GM18508 (cell line): ENCODE data around the gene KCNJ1.

Source experiments
- ATAC-seq: cut with Tn5 transposase; IDR thresholded peaks from one replicate; pipeline ENCODE4 v1.9.1; 2021; ENCODE audit warnings: moderate number of reproducible peaks; ENCODE audit not compliant: insufficient read depth, unreplicated experiment

KCNJ1 gene

DNA sequence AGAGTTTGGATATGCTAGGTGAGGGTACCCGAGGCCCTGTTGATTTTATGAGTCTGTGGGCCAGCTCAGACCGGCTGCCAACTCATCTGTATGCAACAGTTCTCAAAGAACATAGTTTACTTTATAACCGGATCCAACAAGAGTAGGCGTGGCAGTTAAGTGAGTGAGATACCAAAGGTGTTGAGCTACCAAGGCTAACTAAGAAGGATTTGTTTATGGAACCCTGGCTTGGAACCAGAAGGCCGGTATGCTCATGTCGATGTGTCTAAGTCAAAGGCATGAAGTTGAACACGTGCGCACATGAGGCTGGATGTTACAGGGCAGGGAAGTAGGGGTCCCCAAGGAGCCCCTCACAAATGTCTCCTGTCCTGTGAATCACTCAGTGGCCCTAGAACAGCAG lies at the start of gene KCNJ1:
Gene KCNJ1 (minus strand): TSS at position 20 of the 400 bp plus-strand sequence. CDS start 27,053 bp downstream, outside the sequence.
- no peak for ATAC-seq

DNA sequence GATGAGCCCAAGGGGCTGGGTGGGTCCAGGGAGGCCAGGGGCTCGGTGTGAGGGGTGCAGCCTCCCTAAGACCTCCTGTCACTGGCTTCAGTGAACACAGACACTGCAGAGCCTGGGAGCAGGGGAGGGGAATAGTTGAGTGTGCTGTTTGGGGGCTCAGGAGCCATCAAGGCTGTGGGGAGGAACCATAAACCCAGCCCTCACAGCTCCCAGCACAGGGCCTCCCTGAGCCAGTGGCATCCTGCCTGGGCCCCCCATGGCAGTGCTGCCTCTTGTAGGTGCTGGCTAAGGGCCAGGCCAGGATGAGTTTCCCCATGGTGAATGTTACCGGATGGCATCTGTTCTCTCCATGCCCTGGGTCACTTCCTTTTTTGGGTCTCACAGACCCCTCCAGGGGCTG lies 49.6 kb upstream of the KCNJ1 start:
- ATAC-seq: no peak

DNA sequence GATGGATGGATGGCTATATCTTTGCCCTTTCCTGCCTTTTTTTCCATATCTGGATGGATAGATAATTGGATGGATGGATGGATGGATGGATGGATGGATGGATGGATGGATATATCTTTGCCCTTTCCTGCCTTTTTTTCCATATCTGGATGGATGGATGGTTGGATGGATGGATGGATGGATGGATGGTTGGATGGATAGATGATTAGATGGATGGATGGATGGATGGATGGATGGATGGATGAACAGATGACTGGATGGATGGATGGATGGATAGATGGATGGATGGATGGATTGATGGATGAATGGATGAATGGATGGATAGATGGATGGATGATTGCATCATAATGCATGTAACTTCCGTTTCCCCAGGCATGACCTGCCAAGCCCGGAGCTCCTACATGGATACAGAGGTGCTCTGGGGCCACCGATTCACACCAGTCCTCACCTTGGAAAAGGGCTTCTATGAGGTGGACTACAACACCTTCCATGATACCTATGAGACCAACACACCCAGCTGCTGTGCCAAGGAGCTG lies 49.0 kb upstream of the KCNJ1 start:
- ATAC-seq: no peak

DNA sequence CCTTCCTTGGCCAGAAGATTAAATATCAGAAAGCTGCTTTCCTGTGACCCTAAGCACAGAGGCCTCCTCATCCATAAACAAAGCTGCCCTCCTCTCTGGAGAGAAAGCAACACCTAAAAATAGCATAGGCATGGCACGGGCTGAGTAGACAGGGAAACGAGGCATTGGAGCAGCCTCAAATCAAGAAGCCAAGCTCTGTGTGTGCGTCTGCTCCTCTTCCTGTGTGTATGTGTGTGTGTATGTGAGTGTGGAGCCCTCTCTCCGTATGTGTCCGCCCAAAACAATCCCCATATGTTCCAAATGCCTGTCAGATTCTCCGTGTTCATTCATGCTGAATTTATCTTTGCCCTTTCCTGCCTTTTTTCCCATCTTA lies 48.0 kb upstream of the KCNJ1 start:
- ATAC-seq: no peak

DNA sequence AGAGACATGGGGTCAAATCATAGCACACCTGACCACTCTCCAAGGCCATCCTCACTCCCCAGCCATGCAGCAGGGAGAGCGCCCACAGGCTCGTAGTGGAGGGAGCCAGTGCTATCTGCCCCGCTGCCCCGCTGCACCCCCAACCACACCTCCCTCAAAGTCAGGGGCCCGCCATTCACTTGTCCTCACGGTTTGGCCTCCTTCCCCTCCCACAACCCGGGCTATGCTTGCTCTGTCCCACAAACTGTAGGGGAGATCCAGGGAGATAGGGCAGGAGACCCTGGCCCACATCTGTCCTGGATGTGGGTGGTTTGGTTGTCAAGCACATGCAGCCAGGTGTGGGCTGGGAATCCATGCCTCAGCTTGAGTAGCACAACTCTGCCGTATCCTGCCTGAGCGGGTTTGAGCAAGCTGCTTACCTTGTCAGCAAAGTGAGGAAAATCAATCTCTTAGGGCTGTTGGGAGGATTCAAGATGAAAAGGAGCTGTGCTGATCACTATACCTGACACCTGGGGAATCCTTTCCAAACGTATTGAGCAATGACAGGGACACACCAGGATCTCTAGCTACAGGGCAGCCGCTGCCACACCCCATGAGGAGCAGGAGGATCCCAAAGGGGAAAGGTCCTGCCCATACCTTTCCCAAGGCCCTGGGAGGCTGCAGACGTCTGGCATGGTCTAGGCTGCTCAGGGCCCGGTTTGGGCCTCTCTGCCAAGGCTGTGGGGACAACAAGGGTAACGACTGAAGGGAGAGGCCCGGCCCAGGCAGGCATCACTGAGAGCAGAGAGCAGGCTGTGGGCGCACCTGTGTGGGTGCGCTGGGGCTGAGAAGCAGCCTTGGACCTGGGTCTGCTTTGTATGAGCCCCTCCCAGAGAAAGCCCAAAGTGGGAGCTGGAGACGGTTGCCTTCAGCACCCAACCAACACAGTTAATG lies 47.4 kb upstream of the KCNJ1 start:
- no peak for ATAC-seq

DNA sequence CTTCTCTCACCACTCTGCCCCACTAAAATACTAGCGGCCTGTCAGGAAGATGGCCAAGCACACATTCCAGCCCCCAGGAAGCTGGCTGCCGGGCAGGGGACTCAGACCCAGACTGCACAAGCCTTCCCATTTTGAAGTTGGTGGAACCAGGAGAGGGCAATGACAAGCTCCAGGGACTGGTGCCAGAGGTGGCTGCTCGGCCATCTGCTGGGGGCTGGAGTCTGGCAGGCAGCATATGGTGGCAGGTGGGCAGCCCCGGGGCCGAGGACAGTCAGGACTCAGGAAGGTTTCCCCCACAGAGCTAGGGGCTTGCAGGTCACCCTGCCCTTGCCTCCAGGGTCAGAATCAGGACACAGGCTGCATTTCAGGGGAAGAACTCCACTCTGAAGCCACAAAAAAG lies 46.7 kb upstream of the KCNJ1 start:
- ATAC-seq: no peak

DNA sequence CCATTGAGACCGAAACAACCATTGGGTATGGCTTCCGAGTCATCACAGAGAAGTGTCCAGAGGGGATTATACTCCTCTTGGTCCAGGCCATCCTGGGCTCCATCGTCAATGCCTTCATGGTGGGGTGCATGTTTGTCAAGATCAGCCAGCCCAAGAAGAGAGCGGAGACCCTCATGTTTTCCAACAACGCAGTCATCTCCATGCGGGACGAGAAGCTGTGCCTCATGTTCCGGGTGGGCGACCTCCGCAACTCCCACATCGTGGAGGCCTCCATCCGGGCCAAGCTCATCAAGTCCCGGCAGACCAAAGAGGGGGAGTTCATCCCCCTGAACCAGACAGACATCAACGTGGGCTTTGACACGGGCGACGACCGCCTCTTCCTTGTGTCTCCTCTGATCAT lies 44.6 kb upstream of the KCNJ1 start:
- no peak for ATAC-seq

DNA sequence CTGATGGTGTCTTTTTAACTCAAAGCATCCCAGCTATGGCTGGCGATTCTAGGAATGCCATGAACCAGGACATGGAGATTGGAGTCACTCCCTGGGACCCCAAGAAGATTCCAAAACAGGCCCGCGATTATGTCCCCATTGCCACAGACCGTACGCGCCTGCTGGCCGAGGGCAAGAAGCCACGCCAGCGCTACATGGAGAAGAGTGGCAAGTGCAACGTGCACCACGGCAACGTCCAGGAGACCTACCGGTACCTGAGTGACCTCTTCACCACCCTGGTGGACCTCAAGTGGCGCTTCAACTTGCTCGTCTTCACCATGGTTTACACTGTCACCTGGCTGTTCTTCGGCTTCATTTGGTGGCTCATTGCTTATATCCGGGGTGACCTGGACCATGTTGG lies 44.1 kb upstream of the KCNJ1 start:
- ATAC-seq: no peak

DNA sequence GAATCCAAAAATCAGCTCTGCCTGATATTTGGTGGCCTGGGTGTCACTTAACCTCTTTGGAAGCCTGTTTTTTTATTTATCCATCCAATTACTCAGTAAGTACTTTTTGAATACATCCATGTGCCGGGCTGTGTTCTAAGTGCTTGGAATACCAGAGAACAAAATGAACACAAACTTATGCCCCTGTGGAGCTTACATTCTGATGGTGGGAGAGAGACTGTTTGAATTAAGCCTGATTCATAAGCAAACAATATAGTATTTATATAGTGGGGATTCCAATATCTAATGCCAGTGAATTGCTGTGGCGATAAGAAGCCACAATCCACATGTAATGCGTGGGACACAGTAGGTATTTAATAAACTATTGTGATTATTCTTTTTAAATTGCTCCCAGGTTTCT lies 43.5 kb upstream of the KCNJ1 start:
- no peak for ATAC-seq

DNA sequence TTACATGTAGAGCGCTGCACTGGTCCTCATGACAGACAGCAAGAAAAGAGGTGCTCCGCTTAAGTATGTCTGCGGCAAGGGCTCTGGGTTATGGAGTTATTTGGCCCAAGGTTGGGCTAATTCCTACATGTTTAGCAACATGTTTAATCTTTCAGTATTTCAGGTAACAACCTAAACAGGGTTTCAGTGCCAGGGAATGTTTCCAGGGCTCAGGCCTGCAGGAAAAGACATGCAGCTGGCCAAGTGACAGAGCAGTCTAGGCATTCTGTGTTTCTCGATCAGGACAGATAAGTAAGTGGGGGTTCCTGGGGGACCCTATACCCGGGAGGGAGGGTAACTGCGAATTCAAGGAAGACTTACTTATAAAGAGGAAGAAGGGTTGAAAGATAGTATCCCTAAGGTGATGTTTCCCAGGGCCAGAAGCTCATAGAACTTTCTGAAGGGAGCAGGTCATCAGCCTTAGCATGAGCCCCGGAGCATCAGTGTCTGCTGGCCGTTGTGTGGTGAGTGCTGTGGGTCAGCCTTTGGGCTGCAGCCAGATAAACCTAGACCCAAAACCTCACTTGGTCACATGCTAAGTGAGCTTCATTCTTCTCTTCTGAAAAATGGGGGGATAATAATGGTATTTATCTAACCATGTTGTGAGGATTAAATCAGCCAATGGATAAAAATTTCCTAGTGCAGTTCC lies 42.5 kb upstream of the KCNJ1 start:
- no peak for ATAC-seq

DNA sequence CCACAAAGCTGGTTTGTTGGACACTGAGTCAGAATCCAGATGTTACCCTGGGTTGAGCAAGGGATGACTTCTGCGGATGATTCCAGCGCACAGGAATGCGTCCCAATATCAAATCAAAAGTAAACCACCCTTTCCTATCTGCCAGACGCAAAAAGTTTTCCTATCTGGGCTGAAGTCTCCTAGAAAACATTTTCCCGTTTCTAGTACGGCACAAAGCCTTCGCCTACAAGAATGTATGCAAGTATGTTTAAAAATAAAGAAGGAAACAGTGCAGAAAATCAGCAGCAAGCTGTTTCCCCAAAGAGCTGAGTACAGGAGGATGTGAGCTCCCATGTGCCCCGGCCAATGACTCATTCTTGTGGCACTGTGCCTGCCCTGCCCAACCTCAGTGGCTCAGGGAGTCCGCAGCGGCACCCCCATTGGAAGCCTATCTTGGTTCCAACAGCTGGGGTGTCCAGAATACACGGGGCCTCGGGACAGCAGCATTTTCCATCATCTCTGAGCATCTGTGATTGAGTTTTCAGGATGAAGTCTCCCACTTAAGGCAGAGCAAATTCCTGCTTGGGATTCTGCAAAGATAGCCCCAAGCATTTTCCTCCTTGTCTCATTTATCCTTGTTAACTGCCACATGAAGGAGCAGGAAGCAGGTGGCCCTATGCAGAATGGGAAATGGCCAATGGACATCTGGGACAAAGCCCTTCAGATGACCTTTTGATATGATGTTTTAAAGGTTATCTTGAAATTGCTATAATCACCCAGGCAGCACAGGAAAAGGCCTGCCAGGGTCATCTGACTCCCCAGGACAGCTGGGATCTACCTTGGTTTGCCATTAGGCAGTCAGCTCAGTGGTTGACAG lies 41.5 kb upstream of the KCNJ1 start:
- ATAC-seq: no peak

DNA sequence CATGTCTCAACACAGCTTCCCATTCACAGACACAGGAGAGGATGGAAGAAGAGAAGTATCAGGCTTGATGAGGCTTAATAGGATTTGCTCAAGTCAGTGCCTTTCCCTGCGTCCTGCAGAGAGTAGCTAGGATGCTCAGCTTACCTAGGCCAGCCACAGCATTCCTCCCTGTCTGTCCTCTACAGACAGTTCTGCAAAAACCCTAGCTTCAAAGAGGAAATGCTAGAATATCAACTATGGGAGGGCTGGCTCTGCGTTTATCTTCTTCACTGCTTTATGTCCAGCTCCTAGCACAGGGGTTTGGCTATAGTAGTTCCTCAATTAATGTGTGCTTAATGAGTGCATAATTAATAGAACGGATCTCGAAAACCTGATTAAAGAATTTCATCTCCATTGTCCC lies 40.5 kb upstream of the KCNJ1 start:
- no peak for ATAC-seq

DNA sequence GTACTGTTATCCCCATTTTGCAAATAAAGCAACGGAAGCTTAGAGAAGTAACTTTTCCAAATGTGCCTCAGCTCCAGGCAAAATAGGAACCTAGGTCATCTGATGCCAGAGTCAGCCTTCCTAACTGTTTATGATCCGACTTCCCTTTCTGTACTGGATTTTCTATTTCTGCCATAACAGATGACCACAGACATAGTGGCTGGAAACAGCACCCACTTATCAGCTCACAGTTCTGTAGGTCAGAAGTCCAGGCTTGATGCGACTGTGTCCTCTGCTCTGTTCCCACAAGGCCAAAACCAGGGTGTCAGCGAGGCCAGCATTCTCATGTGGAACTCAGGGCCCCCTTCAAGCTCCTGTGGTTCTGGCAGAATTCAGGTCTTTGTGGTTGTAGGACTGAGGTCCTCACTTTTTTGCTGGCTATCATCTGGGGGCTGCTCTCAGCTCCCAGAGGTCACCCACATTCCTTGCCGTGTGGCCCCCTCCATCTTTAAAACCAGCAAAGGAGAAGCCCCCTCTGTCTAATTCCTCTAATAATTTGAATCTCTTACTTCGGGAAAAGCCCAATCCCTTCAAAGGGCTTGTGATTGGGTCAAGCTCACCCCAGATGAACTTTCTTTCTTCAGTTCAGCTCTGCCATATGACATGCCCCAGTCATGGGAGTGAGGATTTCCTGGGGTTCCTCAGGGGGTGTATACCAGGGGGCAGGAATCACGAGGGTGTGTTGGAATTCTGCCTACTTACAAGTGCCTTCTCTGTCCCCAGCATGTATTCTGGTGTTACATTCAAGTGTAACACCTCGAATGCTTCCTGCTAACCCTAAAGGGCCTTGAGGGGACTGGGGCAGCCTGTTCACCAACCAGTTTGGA lies 39.3 kb upstream of the KCNJ1 start:
- ATAC-seq: no peak

DNA sequence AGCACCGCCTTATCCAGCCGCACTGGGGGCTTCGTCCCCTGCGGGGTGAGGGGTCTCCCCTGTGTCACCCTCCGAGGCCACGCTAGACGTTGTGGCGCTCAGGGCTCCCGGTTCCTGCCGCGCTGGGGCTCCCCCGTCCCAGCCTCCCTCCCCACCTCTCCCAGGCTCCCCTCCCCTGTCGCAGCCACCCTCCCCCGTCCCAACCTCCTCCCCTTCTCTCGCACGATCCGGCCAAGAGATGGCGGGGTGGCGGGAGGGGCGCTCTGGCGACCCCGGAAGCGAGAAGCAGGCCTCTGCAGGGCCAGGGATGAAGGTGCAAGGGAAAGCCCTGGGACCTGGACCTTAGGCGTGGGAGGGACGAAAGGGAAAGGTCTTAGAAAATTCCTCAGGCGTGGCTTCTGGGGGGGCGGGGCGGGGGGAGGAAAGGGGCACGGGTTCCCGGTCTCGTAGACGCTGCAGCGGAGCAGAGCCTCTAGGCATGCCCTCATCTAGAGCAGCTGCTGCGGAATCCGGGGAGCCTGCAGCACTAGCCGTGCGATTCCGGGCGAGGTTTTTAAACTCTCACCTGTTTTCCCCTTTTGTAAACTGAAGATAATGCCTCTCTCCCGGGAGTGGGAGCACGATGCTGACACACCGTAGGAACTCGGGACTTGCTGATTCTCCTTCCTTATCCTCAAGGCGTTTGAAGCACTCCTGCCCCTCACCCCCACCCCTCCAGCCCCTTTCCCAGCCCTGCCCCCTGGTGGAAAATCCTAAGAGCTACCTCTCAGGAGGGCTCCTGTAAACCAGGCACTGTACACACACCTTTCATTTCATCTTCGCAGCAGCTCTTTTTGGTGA lies 38.5 kb upstream of the KCNJ1 start:
- ATAC-seq: no peak

DNA sequence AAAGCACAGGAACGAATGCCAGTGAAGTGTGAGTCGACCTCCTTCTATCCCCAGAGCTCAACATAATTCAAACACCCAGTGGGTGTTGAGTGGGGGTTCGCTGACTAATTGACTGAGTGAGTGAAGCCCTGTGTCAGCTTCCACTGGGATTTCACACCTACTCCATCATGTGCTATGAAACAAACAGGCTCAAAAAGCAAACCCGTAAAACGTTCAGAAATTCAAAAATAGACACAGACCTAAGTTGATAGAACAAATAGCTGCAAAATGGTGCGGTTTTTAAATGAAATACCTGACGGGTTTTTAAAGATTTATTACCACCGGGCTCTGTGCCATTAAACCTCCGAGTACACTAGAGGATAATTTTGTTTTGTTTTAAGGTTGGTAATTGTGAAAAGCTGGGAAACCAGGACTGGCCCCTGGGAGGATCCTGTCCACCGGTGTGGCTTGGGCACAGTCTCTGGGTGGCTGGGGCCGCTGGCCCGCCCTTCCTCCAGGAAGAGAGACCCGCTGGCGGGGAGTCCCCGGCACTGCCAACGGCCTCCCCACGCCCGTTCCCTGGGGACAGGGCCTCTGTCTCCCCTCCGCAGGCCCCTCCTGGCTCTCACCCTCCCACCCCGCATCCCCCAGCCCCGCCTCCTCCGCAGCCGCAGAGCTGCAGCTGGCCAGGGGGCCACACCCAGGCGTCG lies 37.7 kb upstream of the KCNJ1 start:
- no peak for ATAC-seq

DNA sequence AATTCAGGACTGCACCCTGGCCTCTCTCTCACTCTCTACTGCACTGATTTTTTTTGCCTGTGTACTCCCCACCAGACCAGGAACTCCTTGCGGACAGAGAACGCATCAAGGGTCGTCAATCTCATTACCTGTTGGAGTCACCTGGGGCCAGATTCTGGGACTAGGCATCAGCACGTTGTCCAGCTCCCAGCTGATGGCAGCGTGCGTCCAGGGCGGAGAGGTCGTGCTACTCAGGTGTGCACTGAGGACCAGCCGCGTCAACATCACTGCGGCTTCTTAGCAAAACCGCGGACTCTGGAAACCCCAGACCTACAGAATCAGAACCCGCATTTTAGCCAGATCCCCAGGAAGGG lies 37.2 kb upstream of the KCNJ1 start:
- no peak for ATAC-seq

DNA sequence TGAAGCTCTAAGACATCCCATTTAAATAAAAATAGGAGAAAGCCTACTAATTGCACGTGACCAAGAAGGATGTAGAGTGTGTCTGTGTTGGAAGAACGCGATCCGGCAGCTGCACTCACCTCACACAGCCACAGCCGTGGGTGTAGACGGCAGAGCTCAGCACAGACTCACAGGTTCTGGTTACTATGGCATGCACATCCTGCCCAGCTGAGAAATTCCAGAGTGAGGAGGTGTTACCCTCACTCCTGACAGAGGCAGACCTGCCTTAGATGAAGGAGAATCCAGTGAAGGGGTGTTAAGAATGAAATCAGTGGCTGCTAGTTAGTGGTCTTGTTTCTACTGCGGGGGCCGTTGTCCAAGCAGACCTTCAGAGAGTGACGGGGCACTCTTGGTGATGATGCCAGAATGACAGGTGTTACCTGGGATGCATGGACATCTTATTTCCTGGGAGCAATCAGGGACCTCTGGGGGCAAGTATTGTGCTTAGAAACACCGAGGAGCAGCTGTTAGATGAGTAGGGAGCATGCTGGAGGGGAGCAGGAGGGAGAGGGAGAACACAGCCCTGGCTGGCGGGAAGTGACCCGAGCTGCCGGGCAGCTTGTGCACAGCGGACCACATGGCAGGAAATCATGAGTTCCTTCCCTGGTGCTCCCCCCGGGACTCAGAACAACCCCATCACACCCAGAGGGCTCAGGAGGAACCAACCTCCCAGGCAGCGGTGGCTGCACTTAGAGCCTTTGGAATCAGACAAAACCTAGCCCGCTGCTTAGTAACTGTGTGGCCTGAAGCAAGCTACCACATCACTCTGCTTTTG lies 36.4 kb upstream of the KCNJ1 start:
- no peak for ATAC-seq
